GM18508 (cell line): ENCODE results near the gene HEATR5B.
"Not testable (repeated sequence)": the region's sequence is repeated elsewhere in the genome, so short reads cannot be mapped to it uniquely, and the experiment has no call there.

Source experiments
- ATAC-seq: cut with Tn5 transposase; IDR thresholded peaks from one replicate; pipeline ENCODE4 v1.9.1; 2021; ENCODE audit warnings: moderate number of reproducible peaks; ENCODE audit not compliant: insufficient read depth, unreplicated experiment

The HEATR5B gene

DNA sequence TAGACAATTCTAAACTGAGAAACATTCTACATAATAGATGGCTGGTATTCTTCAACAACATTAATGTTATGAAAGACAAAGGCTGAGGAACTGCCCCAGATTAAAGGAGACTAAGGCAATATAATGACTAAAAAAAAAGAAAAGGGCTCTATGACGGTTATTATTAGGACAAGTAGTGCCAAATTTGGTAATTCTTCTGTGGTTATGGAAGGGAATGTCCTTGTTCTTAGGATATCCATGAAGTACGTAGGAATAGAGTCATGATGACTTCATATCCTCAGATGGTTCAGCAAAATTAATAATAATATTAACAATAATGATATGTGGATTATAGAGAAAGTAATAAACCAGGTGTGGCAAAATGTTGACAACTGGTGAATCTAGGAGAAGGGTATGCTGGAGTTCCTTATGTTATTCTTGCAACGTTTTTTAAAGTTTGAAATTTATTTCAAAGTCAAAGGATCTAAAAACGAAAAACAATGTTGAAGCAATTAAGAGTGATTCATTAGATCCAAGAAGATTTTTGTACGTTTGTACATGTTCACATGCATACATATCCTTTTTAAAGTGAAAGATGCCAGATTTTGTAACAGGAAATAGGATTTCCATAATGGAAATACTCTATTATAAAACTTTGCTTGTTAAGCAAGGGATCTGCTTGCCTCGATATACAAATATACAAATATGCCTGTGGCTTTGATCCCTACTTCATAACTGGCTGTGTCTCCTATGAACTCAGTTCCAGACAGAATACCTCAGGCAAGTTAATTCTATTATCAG is 90.1 kb downstream of the HEATR5B start:
- ATAC-seq, result no peak

DNA sequence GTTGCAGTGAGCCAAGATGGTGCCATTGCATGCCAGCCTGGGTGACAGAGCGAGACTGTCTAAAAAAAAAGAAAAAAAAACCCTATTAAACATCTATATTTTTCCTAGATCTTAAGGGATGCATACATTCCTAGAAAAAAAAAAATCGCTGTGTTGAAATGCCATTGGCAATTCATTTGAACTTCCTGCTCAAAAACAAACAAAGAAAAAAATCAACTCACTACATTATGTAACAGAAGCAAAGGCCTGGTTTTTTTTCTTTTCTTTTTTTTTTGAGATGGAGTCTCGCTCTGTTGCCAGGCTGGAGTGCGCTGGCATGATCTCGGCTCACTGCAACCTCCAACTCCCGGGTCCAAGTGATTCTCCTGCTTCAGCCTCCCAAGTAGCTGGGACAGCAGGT is 96.2 kb downstream of the HEATR5B start:
- no peak for ATAC-seq

DNA sequence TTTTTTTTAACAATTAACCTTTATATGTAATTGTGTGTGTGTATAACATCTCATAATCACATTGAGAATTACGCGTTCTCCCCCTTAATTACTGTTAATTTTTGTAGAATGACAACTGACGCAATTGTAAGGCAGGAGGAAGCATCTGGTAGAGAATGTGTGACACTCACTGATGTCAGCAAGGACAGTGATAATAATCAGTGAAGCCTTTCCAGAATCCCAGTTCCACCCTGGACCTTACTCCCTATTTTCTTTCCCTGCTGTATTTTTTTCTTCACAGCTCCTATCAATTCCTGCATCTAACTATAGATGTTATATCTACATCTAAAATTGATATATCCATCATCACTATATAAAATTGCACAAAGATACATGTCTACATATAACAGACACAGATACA is 101.7 kb downstream of the HEATR5B start:
- no peak for ATAC-seq

DNA sequence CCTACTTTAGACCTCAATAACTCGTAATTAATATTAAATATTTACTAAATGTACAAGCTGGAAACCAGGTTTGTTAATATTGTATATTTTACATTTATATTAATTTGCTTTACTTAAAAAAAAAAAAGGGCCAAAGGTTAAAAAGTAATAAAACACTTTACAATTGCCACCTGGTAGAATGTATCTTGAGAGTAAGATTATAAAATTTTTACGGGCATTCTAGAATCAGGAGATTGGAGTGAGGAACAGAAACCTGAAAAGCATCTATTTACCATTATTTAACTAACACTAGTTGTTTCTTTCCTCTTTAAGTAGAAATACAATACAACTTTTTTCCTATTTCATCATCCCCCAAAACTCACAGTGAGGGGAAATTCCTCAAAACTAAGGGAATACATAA is 102.3 kb downstream of the HEATR5B start:
- no peak for ATAC-seq

DNA sequence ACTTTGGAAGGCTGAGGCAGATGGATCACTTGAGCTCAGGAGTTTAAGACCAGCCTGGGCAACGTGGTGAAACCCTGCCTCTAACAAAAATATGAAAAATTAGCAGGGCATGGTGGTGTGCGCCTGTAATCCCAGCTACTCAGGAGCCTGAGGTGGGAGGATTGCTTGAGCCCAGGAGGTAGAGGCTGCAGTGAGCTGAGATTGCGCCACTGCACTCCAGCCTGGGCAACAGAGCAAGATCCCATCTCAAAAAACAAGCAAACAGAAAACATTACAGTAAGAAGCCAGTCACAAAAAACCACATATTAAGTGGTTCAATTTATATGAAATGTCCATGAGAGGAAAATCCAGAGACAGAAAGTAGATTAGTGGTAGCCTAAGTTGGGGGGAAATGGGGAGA is 105.2 kb downstream of the HEATR5B start:
- ATAC-seq, result not testable (repeated sequence)

DNA sequence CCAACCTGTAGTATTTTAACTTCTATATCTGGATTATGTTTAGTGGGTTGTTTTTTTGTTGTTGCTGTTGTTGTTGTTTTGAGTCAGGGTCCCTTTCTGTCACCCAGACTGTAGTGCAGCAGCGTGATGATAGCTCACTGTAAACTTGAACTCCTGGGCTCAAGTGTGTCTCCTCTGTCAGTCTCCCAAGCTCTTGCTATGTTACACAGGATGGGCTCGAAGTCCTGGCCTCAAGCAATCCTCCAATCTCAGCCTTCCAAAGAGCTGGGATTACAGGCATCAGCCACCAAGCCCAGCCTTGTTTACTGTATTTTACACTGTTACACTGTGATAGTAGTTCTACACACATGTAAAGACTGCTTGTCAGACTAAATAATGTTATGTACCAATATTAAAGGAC is 108.1 kb downstream of the HEATR5B start:
- no peak for ATAC-seq

DNA sequence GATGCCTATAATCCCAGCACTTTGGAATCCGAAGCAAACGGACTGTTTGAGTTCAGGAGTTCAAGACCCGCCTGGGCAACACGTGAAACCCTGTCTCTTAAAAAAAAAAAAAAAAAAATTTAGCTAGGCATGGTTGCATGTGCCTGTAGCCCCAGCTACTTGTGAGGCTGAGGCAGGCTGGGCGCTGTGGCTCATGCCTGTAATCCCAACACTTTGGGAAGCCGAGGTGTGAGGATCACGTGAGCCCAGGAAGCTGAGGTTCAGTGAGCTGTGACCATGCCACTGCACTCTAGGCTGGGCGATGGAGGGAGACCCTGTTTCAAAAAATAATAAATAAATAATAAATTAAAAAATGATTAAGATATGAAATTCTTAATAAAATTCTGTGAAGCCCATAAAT is 108.9 kb downstream of the HEATR5B start:
- no peak for ATAC-seq

DNA sequence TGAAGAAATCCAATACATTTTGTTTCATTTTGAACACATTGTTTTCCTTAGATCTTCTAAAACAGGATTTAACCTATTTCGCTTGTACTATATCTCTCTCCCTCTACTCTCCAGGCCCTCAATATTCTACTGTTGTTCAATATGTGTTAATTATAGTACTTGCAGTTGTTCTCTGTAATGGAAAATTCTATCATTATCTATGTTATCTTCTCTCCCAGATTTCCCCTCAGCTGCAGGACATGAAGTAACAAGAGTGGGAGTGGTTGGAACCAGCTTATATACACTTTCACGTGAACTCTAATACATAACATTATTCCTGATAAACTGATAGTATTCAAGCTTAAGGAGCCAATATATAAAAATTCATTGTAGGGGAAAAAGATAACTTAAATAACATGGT is 110.9 kb downstream of the HEATR5B start:
- ATAC-seq, result no peak

DNA sequence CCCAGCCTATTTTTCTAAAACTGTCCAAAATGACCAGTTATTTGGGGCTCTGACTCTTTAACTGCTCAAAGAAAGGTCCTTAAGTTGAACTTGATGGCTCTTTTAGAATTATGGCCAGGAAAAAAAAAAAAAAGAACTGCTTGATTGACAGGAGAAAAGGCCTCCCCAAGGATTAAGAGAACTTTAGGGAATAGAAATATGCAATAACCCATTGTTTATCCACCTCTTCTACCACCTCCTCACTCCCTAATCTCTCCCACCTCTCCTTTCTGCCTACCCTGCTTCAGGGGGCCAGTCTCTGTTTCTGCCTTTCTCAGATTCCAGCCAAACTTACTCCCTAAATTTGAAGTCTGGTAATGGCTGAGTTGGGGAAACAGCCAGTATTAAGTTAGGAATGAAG is 112.2 kb downstream of the HEATR5B start:
- no peak for ATAC-seq

DNA sequence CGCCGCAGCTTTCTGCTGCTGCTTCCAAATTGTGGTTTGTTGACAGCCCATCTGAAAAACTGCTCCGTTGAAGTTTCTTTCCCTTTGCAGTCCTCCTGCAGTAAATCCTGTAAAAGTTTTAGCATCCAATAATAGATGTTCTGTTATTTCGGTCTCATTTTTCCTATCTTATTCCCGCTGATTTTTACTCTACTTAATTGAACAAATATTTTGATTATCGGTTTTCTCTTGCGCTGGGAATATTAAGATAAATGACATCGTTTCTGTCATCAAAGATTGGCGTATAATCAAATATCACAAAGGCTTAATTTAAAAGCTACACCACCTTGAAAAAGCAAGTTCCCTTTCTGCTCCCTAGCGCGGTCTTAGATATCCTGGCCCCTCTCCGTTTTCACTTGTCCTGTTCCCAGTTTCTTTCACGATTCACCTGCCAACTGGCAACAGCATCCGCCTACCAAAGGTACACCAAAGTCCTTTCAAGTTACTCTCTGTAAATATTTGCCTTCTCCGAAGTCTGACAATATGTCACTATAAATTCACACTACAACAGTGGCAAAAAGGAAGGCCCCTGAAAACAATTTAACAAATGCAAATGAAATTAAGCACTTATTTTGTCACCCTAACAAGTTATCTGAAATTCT is 116.8 kb downstream of the HEATR5B start:
- no peak for ATAC-seq

DNA sequence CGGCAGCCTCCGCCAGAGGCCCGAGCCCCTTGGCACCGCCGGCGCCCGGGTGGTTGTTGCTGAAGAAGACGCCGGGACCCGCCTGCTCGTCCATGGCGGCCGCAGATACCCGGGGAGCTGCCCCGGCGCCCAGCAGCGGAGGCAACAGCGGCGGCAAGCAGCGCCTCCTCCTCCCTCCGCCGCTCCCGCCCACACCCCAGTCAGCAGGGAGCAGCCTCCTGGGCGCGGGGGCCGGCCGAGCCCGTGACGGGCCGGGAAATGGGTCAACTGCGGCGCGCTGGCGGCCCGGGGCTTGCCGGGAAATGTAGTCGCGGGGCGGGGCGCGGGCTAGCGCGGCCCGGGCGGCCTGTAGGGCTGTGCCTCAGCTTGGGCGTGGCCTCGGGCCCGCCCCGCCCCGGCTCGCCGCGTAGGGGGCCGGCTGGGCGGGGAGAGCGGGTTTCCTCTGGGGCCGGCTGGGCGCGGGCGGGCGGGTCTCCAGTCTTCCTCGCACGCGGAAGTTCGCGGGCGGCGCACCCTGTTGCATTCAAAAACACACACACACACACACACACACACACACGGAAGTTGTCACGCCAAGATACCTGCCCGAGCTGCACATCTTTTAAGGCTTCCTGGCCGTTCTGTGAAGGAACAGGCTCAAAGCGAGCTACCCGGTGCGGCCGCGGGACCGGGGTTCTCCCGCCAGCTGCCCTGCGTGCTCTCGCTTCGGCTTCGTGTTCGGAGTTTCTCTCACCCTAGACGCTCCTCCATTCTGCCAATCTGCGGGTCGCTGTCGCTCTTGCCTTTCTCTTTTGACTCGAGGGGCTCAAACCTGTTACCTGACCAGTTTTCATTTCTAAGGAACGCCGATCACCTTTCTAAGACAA is 117.6 kb downstream of the HEATR5B start, which contains the start of gene STRN:
TSS of gene STRN (minus strand) at position 167 of the 866 bp plus-strand sequence. CDS start at position 94, 73 bp downstream.
- ATAC-seq, result peak; percentile 95

DNA sequence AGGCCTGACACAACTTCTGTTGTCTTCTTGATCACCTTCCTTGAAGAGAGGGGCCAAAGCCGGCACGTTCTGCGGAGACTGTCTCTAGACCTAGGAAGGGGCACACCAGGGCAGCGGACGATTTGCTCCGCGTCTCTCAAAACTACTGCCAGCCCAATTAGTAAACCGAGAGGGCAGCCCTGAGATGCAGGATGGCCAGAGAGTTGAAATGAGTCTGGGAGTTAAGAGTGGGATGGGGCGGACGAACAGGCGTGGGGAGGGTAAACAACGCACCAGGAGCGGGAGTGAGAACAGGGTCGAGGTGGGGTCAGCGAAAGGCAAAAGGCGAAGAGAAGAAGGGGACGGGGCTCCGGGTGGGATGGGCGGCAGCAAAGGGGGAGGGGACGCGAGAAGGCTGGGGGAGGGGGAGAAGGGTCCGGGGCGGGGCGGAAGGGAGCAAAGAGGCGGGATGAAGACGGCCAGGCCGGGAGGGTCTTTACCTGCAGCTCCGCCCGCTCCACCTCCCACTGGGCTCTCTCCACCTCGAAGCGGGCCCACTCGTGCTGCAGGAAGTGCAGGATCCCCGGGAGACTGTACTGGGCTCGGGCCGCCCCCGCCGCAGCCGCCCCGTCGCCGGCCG is 118.3 kb downstream of the HEATR5B start:
- ATAC-seq, result peak; percentile 19

DNA sequence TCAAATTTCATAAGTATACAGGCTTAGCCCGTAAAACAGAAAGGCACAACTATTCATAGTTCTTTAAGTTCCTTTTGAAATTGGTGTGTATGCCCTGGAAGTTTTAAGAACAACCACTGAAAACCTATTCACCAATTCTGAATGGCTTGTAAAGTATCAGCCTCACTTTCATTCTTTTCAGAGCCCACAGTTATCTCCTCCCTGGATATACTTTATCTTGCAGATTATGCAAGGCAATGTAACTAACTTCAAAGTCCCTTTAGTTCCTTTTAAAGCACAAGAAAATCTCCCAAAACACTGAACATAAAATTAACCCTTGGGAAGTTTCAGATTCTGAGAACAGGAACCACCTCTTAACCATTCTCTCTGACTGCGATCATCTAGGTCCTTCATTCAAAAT is 119.0 kb downstream of the HEATR5B start:
- ATAC-seq, result no peak

DNA sequence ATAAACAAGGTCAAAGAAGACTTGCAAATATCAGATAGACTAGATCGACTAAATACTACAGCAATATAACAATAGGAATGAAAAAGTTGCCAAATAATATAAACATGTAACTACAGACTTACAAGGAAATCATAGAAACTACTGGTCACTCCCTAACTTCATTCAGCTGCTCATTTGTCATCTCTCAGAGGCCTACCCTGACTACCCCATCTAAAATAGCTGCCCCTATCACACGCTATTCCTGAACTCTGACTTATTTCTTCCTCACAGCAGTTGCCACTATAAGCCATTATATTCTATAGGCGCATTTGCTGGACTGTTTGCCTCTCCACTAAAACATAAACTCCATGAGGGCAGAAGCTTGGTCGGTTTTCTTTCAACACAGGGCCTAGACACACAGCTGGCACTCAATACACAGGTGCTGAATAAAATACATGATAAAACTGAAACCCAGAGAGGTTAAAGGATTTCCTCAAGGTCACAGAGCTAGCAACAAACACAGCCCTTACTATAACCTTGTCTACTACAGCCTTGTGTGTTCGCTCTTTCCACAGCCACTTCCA is 119.6 kb downstream of the HEATR5B start:
- no peak for ATAC-seq

DNA sequence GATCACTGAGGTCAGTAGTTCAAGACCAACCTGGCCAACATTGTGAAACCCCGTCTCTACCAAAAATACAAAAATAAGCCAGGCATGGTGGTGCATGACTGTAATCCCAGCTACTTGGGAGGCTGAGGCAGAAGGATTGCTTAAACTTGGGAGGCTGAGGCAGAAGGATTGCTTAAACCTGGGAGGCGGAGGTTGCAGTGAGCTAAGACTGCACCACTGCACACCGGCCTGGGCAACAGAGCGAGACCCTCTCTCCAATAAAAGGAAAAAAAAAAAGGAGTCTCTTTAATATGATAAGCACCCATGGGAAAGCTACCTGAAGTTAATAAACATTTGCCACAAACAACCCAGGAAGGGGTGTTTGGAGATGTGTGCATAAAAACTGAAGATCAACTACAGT is 120.4 kb downstream of the HEATR5B start:
- ATAC-seq, result no peak

DNA sequence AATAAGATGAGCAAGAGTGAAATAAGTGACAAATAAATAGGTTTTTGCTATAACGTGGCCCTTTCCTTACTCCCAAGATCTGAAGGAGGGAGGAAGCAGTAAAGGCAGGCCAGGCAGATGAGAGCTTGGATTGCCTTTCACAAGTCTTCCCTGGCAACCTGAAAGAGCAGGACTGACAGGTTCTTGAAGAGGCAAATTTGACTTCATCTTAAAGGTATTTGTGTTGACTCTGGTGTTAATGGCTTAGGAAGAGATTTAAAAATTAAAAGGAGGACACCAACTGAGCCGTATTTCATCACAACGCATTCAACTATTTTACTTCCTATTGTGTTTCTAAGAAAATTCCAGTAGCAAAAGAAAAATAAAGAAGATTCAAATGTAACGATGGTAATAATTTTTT is 121.1 kb downstream of the HEATR5B start:
- no peak for ATAC-seq

DNA sequence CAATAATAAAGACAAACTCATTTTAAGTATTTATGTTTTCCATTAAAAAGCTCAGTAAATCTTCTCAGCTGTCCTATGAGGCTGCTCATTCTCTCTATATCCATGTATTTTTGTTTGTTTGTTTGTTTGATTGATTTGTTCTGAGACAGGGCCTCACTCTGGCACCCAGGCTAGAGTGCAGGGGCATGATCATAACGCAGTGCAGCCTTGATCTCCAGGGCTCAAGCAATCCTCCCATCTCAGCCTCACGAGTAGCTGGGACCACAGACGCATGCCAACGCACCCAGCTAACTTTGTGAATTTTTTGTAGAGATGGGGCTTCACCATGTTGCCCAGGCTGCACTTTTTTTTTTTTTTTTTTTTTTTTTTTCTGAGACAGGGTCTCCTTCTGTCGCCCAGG is 123.4 kb downstream of the HEATR5B start:
- no peak for ATAC-seq

DNA sequence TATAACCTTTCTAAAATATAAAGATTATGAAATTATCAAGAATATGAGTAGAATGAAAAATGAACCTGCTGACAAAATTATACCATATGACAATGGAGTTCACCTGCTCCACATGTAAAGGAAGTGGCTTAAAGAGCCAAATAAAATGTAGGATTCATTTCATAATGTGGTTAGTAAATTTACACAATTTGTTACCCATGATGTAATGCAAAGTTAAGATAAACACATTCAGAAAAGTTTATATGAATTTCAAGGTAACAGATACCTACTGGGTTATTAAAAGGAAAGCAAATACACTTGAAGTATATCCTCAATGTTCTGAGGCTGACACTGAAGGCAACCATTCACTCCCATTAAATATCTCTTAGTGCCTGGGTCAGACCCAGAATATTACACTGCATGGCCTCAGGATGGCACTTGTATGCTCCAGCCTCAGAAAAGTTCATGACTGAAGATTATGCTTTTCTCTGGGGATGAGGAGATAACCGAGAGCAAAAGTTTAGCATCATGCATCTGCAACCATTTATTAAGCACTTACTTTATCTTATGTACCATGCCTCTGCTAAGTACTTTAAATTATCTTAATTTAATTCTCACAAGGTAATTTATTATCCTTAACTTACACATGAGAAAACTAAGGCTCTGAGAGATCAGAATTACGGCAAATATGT is 124.0 kb downstream of the HEATR5B start:
- no peak for ATAC-seq

DNA sequence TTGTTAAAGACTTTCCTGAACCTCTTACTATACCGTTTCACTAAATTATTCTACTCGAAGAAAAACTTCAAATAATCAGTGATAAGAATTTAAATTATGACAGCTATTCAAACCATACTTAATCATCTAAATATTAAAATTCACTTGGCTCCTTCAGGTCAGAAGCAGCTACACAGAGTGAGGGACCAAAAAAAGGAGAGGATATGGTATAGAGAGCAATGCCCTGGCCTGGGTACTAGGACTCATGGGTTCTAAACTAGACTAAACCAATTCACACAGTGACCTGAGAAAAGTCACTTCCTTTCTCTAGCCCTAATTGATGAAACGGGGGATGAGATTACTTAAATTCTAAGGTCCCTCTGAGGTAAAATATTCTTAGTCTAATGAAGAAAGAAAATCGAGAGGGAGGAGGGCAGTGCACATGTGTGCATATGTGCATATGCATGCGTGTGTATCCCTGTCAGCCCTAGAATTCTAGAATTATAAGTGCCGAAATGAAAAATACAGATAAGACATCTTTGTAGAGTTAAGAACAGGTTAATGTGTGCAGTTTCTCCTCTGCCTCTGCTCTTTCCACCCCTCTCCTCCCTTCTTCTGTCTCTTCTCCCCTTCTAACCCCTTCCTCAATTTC is 129.1 kb downstream of the HEATR5B start:
- no peak for ATAC-seq
